MCF 10A (cell line): ENCODE data around the gene BAIAP3. TPM values are rescaled to one million over a fixed set of nuclear protein-coding genes. Genes with fewer than 3 reads are reported as not detected.

Experiments used
- BruUV-seq: library from RNA; stranded (reverse); fragments of 400-500 nt; replicated peaks from 2 replicates; lab custom pipeline; 2021; lab: Mats Ljungman, UMichigan
- CTCF ChIA-PET: fragments of 300-600 bp; sonication (Branson Sonifier 250); formaldehyde crosslinking; extraction: SDS; loops from one replicate; lab custom pipeline; 2021; ENCODE audit warnings: antibody characterized with exemption, inconsistent platforms; lab: Yijun Ruan, JAX
- POLR2A ChIA-PET: fragments of 300-600, 350-650 bp; sonication (Branson Sonifier 250); formaldehyde crosslinking; extraction: SDS; loops from one replicate; lab custom pipeline; 2020; ENCODE audit warnings: antibody characterized with exemption, inconsistent platforms; lab: Yijun Ruan, JAX
- DNase-seq: peaks from one replicate; pipeline ENCODE4 v3.0.0-alpha.2; 2018; ENCODE audit not compliant: unreplicated experiment
- H3K27ac Mint-ChIP-seq: one replicate; pipeline ENCODE4 v1.8.0; 2022; ENCODE audit warnings: mild to moderate bottlenecking, low read depth, mixed read lengths; ENCODE audit not compliant: unreplicated experiment
- H3K27me3 Mint-ChIP-seq: one replicate; pipeline ENCODE4 v1.8.0; 2022; ENCODE audit warnings: mixed read lengths; ENCODE audit not compliant: insufficient read depth, unreplicated experiment
- H3K36me3 Mint-ChIP-seq: one replicate; pipeline ENCODE4 v1.8.0; 2022; ENCODE audit warnings: mild to moderate bottlenecking, moderate library complexity, mixed read lengths; ENCODE audit not compliant: insufficient read depth, unreplicated experiment
- H3K4me1 Mint-ChIP-seq: one replicate; pipeline ENCODE4 v1.8.0; 2022; ENCODE audit warnings: mixed read lengths; ENCODE audit not compliant: insufficient read depth, unreplicated experiment
- H3K4me3 Mint-ChIP-seq: one replicate; pipeline ENCODE4 v1.8.0; 2022; ENCODE audit warnings: mild to moderate bottlenecking, moderate library complexity, mixed read lengths; ENCODE audit not compliant: unreplicated experiment
- H3K9me3 Mint-ChIP-seq: one replicate; pipeline ENCODE4 v1.8.0; 2022; ENCODE audit warnings: mixed read lengths; ENCODE audit not compliant: unreplicated experiment
- intact Hi-C: fragments of 100-400 bp; cut with micrococcal nuclease; formaldehyde crosslinking; loops from 2 replicates; pipeline ENCODE4 v1.14.1; 2022
- total RNA-seq: library from RNA; stranded (reverse); gene quantifications from 2 replicates; pipeline ENCODE4 v1.2.3, GENCODE V29; 2022
- TF ChIP-seq, protein P1 (sequence below): fragments of 200-600 bp; IDR thresholded peaks from one replicate; pipeline ENCODE4 v1.8.0; 2022; ENCODE audit warnings: antibody characterized with exemption, mild to moderate bottlenecking; ENCODE audit not compliant: unreplicated experiment

BAIAP3 gene
- total RNA-seq, 1 experiment from 2014 or later, result 0.75 TPM

DNA sequence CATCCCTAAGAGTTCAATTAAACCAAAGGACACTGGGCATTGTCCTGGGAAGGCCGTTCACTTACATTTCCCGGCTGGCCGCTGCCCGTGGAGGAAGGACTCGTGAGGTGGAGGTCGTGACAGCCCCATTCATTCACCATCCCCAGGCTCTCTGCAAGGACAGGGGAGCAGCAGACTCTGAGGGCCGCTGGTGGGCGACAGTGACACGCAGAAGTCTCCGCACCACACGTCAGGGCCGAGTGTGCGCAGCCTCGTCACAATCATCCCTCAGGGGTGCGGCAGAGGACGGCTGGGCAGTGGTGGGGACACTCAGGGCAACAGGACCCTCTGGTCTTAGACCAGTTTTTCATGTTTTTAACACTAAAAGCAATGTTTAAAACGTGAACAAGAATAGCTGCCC is 59.4 kb downstream of the BAIAP3 start:
- Mint-ChIP-seq H3K27ac (no peak overlapping the region), H3K4me3 (no peak overlapping the region), H3K27me3 (no peaks in the 10 kb centered on the region), H3K36me3 (peaks cover 13% of the 10 kb centered on the region), H3K4me1 (no peaks in the 10 kb centered on the region), H3K9me3 (no peaks in the 10 kb centered on the region)
- POLR2A ChIA-PET, result no interaction called here
- no peak for DNase-seq
- no TSS peak for BruUV-seq
- CTCF ChIA-PET, result interaction anchor here (0.8 kb wide), 1 partner anchor 9 kb away, joined by 4 read pairs; no protein-coding TSS in a partner anchor
- intact Hi-C loops, result no loop called here
- TF ChIP-seq, protein P1, sequence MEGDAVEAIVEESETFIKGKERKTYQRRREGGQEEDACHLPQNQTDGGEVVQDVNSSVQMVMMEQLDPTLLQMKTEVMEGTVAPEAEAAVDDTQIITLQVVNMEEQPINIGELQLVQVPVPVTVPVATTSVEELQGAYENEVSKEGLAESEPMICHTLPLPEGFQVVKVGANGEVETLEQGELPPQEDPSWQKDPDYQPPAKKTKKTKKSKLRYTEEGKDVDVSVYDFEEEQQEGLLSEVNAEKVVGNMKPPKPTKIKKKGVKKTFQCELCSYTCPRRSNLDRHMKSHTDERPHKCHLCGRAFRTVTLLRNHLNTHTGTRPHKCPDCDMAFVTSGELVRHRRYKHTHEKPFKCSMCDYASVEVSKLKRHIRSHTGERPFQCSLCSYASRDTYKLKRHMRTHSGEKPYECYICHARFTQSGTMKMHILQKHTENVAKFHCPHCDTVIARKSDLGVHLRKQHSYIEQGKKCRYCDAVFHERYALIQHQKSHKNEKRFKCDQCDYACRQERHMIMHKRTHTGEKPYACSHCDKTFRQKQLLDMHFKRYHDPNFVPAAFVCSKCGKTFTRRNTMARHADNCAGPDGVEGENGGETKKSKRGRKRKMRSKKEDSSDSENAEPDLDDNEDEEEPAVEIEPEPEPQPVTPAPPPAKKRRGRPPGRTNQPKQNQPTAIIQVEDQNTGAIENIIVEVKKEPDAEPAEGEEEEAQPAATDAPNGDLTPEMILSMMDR, result no peak

DNA sequence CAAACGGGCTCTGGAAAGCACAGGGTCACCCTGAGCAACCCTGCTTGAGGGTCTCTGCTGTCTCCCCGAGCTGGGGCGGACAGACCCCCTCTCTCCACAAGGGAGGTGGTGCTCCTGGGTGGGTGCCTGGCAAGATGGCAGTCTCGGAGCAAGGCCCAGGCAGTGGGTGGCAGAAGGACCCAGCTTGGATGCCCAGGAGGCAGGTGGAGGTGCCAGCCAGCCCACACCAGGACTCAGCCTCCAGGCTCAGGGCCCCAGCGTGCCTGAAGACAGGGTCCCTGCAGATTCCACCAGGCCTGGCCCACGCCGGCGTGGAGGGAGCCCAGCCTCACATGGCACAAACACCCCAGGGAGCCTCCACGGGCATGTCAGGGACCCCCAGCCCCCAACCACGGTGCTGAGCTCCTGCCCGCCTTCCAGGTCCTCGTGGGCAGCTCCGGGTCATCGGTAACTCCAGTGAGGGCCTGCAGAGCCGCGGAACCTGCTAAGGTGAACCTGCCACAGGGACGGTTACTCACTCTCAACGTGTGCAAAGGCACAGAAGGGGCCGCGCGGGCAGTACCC is 60.2 kb downstream of the BAIAP3 start:
- intact Hi-C loops, result no loop called here

DNA sequence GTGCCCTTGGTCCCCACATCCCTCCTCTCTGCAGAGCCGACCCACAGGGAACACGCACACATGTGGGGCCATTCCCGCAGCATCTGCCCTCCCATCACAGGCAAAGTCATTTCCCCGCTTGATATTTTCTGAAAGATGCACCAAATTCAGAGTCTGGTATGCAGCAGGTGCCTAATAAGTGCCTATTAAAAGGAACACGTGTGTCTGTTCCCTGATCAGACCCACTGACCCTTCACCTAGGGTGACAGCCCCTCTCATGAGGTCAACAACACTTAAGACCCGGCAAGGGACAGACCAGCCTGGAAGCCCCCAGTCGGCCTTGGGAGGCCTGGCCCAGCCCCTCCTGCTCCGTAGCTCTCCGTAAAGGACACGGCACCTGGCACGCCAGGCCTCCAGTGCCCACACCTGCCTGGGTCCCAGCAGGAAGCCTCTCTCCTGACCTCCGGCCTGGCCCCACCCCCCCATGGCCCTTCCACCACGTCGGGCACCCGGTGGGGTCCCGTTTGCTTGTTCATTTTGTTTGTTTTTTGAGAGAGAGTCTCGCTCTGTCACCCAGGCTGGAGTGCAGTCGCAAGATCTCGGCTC is 61.0 kb downstream of the BAIAP3 start:
- H3K9me3 Mint-ChIP-seq, result no peaks in the 10 kb centered on the region
- H3K27me3 Mint-ChIP-seq, result no peaks in the 10 kb centered on the region
- TF ChIP-seq, protein P1, result no peak
- no peak overlapping the region for H3K4me3 Mint-ChIP-seq
- POLR2A ChIA-PET, result no interaction called here
- H3K27ac Mint-ChIP-seq, result no peak overlapping the region
- intact Hi-C loops, result no loop called here
- no peaks in the 10 kb centered on the region for H3K4me1 Mint-ChIP-seq
- DNase-seq, result no peak
- H3K36me3 Mint-ChIP-seq, result peaks cover 6% of the 10 kb centered on the region
- no TSS peak for BruUV-seq
- CTCF ChIA-PET, result no interaction called here

More for the DNA sequence above, 60.2 kb downstream of the BAIAP3 start:
- Mint-ChIP-seq H3K27ac (no peak overlapping the region), H3K4me1 (no peaks in the 10 kb centered on the region), H3K27me3 (no peaks in the 10 kb centered on the region), H3K9me3 (no peaks in the 10 kb centered on the region), H3K36me3 (peaks cover 13% of the 10 kb centered on the region), H3K4me3 (no peak overlapping the region)
- ChIA-PET CTCF (interaction anchor here (0.8 kb wide), 1 partner anchor 8 kb away, joined by 4 read pairs; no protein-coding TSS in a partner anchor), POLR2A (no interaction called here)
- no peak for DNase-seq
- no TSS peak for BruUV-seq
- TF ChIP-seq, protein P1, result no peak

DNA sequence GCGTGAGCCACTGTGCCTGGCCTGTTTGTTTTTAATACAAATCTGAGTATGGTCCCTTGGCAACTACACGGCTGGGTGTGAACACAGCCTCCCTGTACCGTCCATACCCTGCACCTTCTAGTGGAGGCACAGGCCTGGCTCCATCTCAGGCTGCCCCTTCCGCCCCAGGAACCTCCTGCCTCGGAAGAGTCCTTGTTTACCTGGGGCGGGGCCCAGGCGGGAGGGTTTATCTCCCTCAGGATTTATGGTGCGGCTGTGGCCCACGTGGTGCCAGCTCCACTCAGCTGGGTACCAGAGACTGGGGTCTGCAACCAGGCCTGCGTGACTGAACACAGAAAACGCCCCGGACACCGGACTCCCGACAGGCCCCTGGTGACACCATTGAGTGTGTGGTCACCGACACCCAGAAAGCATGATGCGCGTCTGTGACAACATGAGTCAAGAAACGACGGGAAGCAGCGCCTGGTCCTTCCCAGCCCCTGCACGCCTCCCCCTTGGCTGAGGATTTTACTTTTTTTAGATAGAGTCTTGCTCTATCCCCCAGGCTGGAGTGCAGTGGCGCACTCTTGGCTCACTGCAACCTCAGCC is 62.1 kb downstream of the BAIAP3 start:
- no peaks in the 10 kb centered on the region for H3K27me3 Mint-ChIP-seq
- ChIA-PET POLR2A (no interaction called here), CTCF (interaction anchor here (1.3 kb wide), 1 partner anchor 17 kb away, joined by 3 read pairs; no protein-coding TSS in a partner anchor)
- peaks cover 6% of the 10 kb centered on the region for H3K36me3 Mint-ChIP-seq
- H3K4me3 Mint-ChIP-seq, result no peak overlapping the region
- TF ChIP-seq, protein P1, result no peak
- no peaks in the 10 kb centered on the region for H3K9me3 Mint-ChIP-seq
- no TSS peak for BruUV-seq
- no peak overlapping the region for H3K27ac Mint-ChIP-seq
- H3K4me1 Mint-ChIP-seq, result no peaks in the 10 kb centered on the region
- no peak for DNase-seq
- intact Hi-C loops, result no loop called here
